HG02678 (cell line): ENCODE measurements around the gene MEF2C.
A peak's percentile ranks its signal among the peaks of the same experiment; 100 is the strongest.
"Not testable (repeated sequence)": the region's sequence is repeated elsewhere in the genome, so short reads cannot be mapped to it uniquely, and the experiment has no call there.

Source experiments
- ATAC-seq: cut with Tn5 transposase; IDR thresholded peaks from one replicate; pipeline ENCODE4 v1.9.1; 2021; ENCODE audit warnings: mild to moderate bottlenecking, moderate library complexity; ENCODE audit not compliant: unreplicated experiment

The MEF2C gene

GRCh38 chr5:88868468-88869068, 14.4 kb downstream of the MEF2C start:
- no peak for ATAC-seq

- no peak for ATAC-seq
These were observed 15.3 kb downstream of the MEF2C start for GRCh38 chr5:88867638-88868037.

DNA sequence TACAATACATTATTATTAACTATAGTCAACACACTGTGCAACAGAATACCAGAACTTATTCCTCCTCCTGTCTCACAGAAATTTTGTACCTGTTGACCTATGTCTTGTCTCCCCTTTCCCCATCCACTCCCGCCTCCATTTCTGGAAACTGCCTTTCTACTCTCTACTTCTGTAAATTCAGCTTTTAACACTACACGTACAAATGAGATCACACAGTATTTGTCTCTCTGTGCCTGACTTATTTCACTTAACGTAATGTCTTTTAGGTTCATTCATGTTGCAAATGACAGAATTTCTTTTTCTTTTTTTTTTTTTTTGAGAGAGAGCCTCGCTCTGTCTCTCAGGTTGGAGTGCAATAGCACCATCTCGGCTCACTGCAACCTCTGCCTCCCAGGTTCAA, 19.5 kb downstream of the MEF2C start:
- ATAC-seq, result no peak

- ATAC-seq, result no peak
These were observed 20.3 kb downstream of the MEF2C start for GRCh38 chr5:88862547-88863175.

GRCh38 chr5:88861231-88861630, 21.8 kb downstream of the MEF2C start:
- no peak for ATAC-seq

DNA sequence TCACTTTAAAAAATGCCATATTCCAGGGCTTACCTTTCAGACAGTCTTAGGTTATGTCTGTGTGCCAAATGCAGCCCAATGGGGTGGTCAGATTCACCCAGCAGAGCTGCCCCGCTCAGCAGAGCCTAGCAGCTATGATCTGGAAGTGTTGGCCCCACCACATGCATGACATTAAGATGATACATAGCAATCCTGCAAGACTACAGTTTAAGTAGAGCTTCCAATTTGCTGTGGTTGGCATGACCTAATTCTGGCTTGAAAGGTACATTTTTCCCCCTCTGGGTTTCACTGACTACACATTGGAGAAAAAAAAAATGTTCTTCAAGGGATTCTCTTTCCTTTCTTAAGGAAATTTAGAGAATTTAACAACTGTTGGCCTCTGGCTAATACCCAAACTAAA, 22.5 kb downstream of the MEF2C start:
- no peak for ATAC-seq

- ATAC-seq, result no peak
These were observed 24.6 kb downstream of the MEF2C start for GRCh38 chr5:88858392-88858791.

GRCh38 chr5:88856381-88856780, 26.6 kb downstream of the MEF2C start:
- not testable (repeated sequence) for ATAC-seq

GRCh38 chr5:88854769-88855168, 28.2 kb downstream of the MEF2C start:
- no peak for ATAC-seq

- no peak for ATAC-seq
These were observed 35.6 kb downstream of the MEF2C start for GRCh38 chr5:88847420-88847819.

DNA sequence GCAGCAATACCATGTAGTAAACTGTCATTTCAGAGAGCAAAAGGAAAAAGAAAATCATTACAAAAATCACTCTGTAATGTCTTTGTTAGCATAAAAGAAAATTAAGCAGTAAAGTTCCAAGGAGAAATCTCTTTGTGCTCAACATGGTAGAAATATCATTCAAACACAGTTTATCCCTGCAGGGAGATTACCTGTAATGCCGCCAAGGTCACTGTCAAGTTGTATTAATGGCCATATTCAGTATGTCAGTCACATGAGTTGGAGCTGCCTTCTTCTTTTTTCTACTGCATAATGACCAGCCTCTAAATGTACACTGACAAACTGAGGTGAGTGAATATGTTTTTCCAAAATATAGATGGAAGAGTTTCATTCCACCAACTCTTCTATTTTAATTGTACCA, 36.5 kb downstream of the MEF2C start:
- no peak for ATAC-seq

GRCh38 chr5:88845081-88845697, 37.8 kb downstream of the MEF2C start:
- peak; percentile 77 for ATAC-seq

DNA sequence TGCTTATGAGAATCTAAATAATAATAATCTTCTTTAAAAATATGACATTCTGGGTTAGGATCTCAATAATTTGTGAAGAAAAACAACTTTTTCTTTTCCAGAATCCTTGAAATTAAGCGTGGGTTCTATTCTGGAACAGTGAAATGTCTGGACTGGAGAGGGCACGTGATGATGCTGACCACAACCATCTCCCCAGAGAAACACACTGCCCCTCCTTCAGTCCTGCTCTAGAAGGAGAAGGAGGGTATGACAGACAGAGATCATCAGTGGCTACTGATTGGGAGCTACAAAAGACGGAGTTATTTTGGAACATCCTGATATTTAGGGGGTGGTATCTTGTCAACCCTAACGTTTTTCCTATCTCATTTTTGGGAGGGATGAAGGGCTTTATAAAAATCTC, 40.2 kb downstream of the MEF2C start:
- ATAC-seq, result no peak

GRCh38 chr5:88841212-88841611, 41.8 kb downstream of the MEF2C start:
- no peak for ATAC-seq

- no peak for ATAC-seq
These were observed 42.5 kb downstream of the MEF2C start for GRCh38 chr5:88840495-88840894.

DNA sequence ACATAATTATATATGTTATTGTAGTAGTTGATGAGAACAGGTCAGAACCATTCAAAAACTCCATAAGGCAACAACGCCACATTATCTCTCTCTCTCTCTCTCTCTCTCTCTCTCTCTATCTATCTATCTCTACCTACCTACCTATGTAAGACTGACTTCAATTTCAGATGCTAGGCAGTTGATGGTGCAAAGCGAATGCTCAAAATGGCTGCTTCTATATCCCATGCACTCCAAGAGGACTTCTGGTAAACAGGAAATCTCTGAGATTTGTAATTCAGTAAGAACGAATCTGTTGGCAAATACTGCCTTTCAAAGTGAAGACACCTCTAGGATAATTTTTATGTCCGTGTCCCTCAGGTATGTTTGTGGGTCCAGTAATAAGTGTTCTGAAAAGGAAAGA, 43.7 kb downstream of the MEF2C start:
- no peak for ATAC-seq

- no peak for ATAC-seq
These were observed 44.5 kb downstream of the MEF2C start for GRCh38 chr5:88838500-88838899.

GRCh38 chr5:88837817-88838216, 45.2 kb downstream of the MEF2C start:
- no peak for ATAC-seq

DNA sequence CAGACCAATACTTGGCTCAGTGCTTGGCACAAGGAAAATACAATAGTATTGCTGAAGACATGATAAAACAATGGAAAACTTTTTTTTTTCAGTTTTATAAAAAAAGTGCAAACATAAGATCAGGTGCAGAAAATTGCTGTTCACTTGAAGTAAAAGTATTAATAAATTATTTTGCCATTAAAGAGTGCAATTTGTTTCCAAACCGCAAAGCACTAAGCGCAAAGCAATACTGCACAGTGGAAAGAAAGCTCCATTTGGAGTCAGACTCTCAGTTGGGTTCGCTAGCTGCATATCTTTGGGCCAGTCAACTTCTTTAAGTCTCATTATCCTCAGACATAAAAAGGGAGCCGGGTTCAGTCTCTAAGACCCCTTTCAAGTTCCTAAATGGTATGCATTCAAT, 45.8 kb downstream of the MEF2C start:
- ATAC-seq, result no peak

- no peak for ATAC-seq
These were observed 46.7 kb downstream of the MEF2C start for GRCh38 chr5:88836195-88836838.

- ATAC-seq, result no peak
These were observed 48.5 kb downstream of the MEF2C start for GRCh38 chr5:88834499-88834898.

DNA sequence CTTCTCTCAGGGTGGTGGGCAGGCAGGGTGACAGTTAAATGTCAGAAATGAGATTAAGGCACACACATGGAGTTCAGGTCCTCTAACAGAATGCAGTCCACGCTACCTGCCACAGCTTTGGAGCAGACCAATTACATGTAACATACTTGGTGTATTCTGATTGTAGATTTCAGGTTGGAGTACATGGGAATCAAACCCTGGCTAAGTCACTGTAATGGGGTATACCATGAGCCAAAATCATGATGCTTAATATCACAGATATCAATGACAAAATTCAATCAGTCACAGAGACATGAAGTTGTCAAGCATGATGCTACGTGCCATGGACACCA, 48.9 kb downstream of the MEF2C start:
- no peak for ATAC-seq
